ENCODE data around the gene TMEM150A. TPM values are rescaled to one million over a fixed set of nuclear protein-coding genes. Genes with fewer than 3 reads are reported as not detected.
"Not testable (repeated sequence)": the region's sequence is repeated elsewhere in the genome, so short reads cannot be mapped to it uniquely, and the experiment has no call there.

Gene TMEM150A
- total RNA-seq, 2 donors from 2014 or later = 17.4 to 32.3 TPM

- H3K27me3 ChIP-seq (replicated peaks; ENCODE audit: insufficient read depth) = no peaks in the 10 kb centered on the region
- WGBS = 3% methylated on average over 14 of the region's 14 CpGs
- intact Hi-C loops (cut with DNase I) = loop anchor here (5.0 kb wide), 1 partner anchor 36 kb away; the partner anchor contains the start of gene RNF181
- H3K36me3 ChIP-seq = no peaks in the 10 kb centered on the region
- peaks cover 3% of the 10 kb centered on the region for H3K4me1 ChIP-seq (replicated peaks)
- DNase-seq (ENCODE audit: low spot score) = no peak
- H3K9me3 ChIP-seq = no peaks in the 10 kb centered on the region
- peak overlapping the region; percentile 69 to 70 for H3K4me3 ChIP-seq
- H3K27ac ChIP-seq = peak overlapping the region; percentile 80 to 84
- no peak for TF ChIP-seq CTCF (IDR thresholded peaks at IDR 0.05)
- no peak for TF ChIP-seq POLR2A (IDR thresholded peaks at IDR 0.05)
- TF ChIP-seq POLR2AphosphoS5 (IDR thresholded peaks at IDR 0.05) = no peak
Observed at GRCh38 chr2:85560812-85561279, 41.7 kb downstream of the TMEM150A start.

- H3K4me1 ChIP-seq (replicated peaks); H3K27me3 ChIP-seq (replicated peaks; ENCODE audit: insufficient read depth); DNase-seq (ENCODE audit: low spot score); H3K27ac ChIP-seq; H3K9me3 ChIP-seq; H3K36me3 ChIP-seq: not testable (repeated sequence)
- peak overlapping the region; percentile 69 to 70 for H3K4me3 ChIP-seq
- intact Hi-C loops (cut with DNase I) = loop anchor here (5.0 kb wide), 1 partner anchor 37 kb away; the partner anchor contains the start of gene RNF181
- WGBS = 77% methylated on average over 12 of the region's 12 CpGs
Observed at GRCh38 chr2:85560403-85560726, 42.1 kb downstream of the TMEM150A start.

GRCh38 chr2:85558160-85558559 is 44.3 kb downstream of the TMEM150A start:
- peaks cover 3% of the 10 kb centered on the region for H3K4me1 ChIP-seq (replicated peaks)
- no peak overlapping the region for H3K27ac ChIP-seq
- no peak for DNase-seq (ENCODE audit: low spot score)
- TF ChIP-seq POLR2A (IDR thresholded peaks at IDR 0.05) = no peak
- no peak for TF ChIP-seq CTCF (IDR thresholded peaks at IDR 0.05)
- no peaks in the 10 kb centered on the region for H3K9me3 ChIP-seq
- H3K36me3 ChIP-seq = peaks cover 0 to 7% of the 10 kb centered on the region in 2 donors
- 100% methylated on average over 1 of the region's 1 CpG for WGBS
- no peaks in the 10 kb centered on the region for H3K27me3 ChIP-seq (replicated peaks; ENCODE audit: insufficient read depth)
- no peak overlapping the region for H3K4me3 ChIP-seq
- intact Hi-C loops (cut with DNase I) = no loop called here

- intact Hi-C loops (cut with DNase I) = no loop called here
- Histone ChIP-seq H3K27ac (no peak overlapping the region), H3K4me1 (replicated peaks) (peaks cover 3% of the 10 kb centered on the region), H3K9me3 (no peaks in the 10 kb centered on the region), H3K4me3 (no peak overlapping the region), H3K36me3 (peaks cover 0 to 12% of the 10 kb centered on the region in 2 donors), H3K27me3 (replicated peaks; ENCODE audit: insufficient read depth) (no peaks in the 10 kb centered on the region)
- no peak for DNase-seq (ENCODE audit: low spot score)
- WGBS = 94% methylated on average over 5 of the region's 5 CpGs
- TF ChIP-seq POLR2AphosphoS5 (IDR thresholded peaks at IDR 0.05) (no peak), POLR2A (IDR thresholded peaks at IDR 0.05) (no peak), CTCF (IDR thresholded peaks at IDR 0.05) (no peak)
Observed at GRCh38 chr2:85557130-85557529, 45.4 kb downstream of the TMEM150A start.

GRCh38 chr2:85554980-85555612 is 47.4 kb downstream of the TMEM150A start:
- intact Hi-C loops (cut with DNase I) = no loop called here
- DNase-seq (ENCODE audit: low spot score) = no peak
- H3K4me3 ChIP-seq = no peak overlapping the region
- peaks cover 3% of the 10 kb centered on the region for H3K4me1 ChIP-seq (replicated peaks)
- no peaks in the 10 kb centered on the region for H3K9me3 ChIP-seq
- 93% methylated on average over 3 of the region's 3 CpGs for WGBS
- H3K27me3 ChIP-seq (replicated peaks; ENCODE audit: insufficient read depth) = no peaks in the 10 kb centered on the region
- H3K36me3 ChIP-seq = peaks cover 0 to 17% of the 10 kb centered on the region in 2 donors
- TF ChIP-seq CTCF (IDR thresholded peaks at IDR 0.05) (no peak), POLR2AphosphoS5 (IDR thresholded peaks at IDR 0.05) (no peak), POLR2A (IDR thresholded peaks at IDR 0.05) (no peak)
- no peak overlapping the region for H3K27ac ChIP-seq

All from prostate gland (tissue), 2 donors.